Activated CD4-positive, alpha-beta T cell treated with anti-CD3 and anti-CD28 coated beads, Interleukin-2, amount 50 U/mL, for 24 hours (primary cell): Measurements from ENCODE around the gene VEGFB.

Source experiments
- DNase-seq, 2 donors: peaks; one replicate each; pipeline ENCODE4 v3.0.0-alpha.2; 2020; ENCODE audit warnings: low read depth in 1 of 2, low spot score in 1 of 2

The VEGFB gene, protein sequence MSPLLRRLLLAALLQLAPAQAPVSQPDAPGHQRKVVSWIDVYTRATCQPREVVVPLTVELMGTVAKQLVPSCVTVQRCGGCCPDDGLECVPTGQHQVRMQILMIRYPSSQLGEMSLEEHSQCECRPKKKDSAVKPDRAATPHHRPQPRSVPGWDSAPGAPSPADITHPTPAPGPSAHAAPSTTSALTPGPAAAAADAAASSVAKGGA

DNA sequence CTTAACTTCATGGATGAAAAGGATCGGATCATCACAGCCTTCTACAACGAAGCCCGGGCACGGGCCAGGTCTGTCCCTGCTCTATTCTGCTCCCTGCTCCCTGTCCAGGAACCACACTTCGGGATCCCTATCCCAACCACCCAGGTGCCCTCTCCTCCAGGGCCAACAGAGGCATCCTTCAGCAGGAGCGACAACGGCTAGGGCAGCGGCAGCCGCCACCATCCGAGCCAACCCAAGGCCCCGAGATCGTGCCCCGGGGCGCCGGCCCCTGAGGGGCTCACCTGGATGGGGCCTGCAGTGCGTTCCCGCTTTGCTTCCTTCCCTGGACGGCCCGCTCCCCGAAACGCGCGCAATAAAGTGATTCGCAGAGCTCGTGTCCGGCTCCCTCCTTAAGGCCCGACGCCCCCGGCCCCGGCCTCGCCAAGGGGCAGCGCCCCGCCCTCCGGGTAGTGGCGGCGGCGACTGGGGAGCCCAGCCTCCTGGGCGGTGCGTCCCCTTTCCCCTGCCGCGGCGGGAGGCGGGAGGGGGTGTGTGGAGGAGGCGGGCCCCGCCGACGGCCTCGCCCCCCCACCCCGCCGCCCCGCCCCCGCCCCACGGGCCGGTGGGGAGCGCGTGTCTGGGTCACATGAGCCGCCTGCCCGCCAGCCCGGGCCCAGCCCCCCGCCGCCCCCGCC lies at the start of gene VEGFB:
VEGFB (plus strand) TSS at position 672 of the 674 bp plus-strand sequence. CDS start 250 bp downstream, outside the sequence.
- DNase-seq: no peak

DNA sequence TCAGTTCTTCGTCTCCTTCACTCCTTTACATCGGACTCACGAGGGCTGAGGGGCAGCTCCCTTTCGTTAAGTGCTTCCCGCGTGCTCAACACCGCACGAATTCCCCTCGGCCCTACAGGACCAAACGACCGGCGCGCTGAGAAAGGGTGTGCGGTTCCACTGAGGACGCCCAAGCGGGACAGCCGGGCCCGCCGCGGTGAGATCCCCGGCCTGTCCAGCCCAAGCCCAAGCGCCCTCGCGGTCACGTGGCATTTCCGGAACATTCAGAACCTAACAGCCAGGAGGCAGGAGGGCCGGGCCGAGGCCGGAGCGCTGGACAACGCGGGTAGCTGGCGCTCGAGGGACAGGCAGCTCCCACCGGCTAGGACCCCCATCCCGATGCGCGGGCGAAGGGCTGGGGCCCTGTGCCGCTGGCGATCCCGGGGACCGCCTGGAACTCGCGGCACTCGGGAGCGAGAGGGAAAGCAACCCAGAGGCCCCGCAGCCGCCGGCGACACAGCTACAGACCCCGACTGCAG lies 49.1 kb upstream of the VEGFB start:
- peak in 1 of 2 donors; percentile 16 for DNase-seq

DNA sequence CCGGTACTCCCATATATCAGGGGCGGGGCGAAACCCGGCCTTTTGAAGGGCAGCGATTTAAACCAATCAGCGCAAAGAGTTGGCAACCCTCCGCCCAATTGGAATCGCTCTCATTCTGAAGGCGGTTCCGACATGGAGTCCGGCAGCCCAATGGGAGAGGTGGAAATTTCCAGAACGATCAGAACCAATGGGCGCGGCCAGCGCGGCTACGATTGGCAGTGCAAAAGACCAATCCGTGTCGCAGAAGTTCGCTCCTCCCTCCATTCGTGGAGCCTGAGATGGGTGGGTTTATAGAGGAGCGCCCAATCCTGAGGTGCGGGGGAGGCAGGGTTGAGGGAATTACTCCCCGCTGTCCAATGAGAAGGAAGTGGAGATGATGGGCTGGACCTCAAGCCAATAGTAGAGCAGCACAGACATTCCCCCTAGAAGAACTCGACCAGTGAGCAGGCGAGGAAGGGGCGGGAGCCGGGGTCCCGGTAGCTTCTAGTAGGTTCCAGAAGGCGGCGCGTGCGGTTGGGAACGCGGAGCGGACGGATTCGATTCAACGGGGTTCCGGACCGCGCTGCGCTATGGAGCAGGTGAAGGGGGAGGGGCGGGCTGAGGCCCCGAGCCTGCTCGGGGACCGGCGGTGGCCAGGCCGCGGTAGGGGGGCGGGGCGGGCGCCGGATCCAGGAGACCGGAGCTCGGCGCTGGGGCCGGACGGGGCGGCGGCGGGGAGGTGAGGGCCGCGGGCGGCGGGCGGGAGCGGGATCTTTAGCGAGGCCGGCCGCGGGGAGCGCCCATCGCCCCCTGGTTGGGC lies 48.5 kb upstream of the VEGFB start, which contains the start of gene STIP1:
STIP1 (plus strand) TSS at position 479 of the 799 bp plus-strand sequence; CDS start at position 570, 91 bp downstream.
- peak; percentile 94 to 99 for DNase-seq

DNA sequence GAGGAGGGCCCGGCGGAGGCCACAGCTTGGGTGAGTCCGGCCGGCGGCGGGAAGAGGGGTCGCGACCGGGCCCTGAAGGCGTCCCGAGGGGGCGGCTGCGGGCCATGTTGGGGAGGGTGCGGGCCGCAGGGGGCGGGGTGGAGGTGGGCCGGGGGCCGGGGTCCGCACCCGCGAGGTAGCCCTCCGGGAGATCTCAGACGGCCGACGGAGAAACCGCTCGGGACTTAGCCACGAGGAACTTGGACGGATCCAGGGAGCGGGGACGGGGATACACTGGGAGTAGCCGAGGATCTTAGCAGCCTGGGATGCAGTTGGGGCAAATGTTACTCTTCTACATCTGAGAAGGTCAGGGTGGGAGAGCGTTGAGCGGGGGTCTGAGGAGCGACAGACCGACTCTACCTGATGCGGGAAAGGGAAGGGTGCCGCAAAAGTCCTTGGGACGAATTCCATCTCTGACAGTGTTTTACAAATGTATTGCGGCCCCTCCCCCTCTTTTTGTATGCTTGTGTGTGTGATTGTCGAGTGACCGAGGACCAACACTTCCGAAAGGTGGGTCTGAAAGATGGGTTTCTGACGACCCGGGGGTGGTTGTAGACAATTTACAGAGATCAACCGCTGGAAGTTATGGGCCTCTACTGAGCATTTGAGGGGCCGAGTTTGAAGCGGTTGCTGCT lies 47.8 kb upstream of the VEGFB start:
- DNase-seq: peak in 1 of 2 donors; percentile 33

DNA sequence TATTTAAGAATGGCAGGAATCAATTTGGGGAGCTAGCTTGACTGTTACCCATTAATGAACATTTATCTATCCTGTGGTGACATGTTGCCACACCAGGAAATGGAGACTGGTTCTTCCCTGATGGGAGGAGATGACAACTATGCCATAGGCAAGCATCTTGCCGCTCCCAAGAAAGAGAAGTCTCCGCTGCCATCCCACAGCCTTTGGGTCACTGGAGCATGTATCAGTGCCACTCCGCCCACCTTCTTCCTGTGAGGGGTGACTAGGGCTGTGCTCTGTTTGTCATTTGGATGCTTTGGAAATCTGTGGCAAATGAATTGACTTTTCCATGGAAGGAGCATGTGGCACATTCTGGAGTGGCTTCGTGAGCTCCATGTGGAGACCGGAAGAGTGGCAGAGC lies 42.0 kb upstream of the VEGFB start:
- DNase-seq: no peak

DNA sequence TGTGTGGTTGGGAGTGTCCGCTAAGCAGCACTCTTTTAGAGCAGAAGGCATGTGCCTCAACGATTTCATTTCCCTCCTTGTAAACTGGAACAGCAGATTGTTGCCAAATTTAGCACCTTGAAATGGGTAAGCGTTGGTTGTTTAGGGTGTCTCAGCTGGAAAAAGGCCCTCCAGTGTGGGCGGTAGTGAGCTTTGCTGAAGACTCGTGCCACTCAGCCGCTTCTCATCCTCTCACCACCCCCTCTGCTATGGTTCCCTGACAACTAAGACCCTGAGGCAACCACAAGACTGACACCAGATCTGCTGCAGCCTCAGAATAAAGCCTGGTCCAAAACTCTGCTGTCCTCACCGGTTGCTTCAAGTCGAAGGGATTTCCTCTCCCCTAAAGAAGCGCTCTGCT lies 37.8 kb upstream of the VEGFB start:
- DNase-seq: no peak

DNA sequence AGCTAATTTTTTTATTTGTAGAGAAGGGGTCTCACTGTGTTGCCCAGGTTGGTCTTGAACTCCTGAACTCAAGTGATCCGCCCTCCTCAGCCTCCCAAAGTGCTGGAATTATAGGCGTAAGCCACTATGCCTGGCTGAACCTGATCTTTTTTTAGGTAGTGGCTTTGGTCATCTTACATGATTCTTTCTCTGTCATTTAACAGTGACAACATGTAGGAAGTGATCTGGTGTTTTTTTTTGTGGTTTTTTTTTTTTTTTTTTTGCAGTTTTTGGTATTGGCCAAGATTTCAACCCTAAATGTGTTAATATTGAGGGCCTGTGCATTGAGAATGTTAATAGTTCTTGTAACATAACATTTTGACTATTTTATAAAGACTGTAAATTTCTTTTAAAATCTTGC lies 35.9 kb upstream of the VEGFB start:
- DNase-seq: no peak

DNA sequence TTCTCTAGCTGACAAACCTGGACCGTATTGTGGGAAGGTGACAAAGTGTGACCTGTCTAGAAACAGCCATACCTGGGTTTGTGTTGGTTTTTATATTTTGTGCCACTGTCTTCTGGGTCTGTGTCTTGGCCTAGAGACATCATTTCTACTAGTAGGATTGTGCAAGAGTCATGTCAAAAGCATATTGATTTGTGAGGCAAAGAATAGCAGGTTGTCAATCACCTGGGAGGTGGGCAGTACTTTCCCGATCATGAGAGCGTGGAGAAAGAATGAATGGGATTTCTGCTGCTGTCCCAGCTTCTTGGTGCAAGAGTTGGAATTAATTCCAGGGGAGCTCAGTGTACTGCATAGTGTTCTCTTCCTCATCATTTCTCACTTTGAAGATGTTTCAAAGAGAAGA lies 32.8 kb upstream of the VEGFB start:
- DNase-seq: no peak

DNA sequence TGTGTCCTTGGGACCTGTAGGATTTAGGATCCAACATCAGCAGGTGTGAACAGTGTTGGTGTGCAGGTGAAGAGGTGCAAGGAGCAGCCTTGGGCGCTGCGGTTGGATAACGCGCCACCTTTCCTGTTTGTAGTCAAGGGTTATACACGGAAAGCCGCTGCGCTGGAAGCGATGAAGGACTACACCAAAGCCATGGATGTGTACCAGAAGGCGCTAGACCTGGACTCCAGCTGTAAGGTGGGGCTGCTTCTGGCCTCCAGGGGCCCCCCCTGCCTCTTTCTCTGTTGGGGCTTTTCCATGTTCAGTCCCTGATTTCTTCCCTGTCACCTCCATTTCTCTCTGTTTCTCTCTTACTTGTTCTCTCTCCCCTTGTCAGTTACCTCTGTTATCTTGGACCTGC lies 31.4 kb upstream of the VEGFB start:
- no peak for DNase-seq

DNA sequence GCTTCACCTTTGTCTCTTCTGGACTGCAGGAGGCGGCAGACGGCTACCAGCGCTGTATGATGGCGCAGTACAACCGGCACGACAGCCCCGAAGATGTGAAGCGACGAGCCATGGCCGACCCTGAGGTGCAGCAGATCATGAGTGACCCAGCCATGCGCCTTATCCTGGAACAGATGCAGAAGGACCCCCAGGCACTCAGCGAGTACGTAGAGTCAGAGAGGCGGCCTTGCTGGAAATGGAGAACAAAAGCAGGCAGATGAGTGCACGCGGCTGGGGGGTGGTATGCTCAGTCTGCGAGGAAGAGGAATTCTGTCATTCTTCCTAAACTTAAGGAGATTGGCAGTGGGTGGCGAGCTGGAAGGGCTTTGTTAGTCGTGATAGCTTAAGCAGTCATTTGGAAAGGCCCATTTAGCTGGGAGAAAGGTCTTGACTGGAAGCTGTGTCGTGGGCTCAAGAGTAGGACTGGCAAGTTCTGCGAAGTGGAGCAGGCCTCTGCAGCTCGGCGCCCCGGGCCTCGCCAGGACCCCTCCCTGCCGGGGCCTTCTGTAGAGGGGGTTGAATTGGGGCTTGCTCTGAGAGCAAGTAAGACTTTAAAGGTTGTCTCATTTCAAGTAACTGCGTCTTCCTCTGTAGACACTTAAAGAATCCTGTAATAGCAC lies 30.8 kb upstream of the VEGFB start:
- DNase-seq: no peak

DNA sequence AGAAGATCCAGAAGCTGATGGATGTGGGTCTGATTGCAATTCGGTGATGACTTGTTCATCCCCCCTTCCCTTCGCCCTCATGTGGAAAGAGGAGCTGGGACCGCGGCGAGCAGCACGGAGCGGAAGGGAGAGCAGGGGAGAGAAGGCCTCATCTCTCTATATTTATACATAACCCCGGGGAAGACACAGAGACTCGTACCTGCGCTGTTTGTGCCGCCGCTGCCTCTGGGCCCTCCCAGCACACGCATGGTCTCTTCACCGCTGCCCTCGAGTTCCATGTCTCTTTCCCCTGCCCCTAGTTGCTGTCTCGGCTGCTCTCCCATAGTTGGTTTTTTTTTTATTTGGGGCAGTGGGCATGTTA lies 30.3 kb upstream of the VEGFB start:
- DNase-seq: no peak

DNA sequence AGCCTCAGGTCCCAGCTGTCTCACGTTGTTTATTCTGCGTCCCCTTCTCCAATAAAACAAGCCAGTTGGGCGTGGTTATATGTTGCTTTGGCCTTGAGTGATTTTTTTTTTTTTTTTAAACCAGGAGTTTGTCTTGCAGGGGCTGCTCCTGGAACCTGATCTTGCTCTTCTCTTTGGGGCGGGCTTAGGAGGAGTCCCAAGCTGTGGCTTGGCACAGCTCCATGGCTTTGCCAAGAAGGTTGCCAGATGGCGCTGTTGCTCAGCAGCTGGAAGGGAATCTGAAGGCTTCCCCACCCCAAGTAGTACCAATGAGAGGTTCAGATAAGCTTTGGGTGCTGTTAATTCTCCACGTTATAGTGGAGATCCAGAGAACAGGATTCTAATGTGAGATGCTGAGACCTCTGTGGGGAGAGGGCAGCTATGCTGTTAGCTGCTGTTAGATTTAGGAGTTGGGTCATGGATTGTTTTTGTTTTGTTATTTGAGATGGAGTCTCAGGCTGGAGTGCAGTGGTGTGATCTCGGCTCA lies 29.9 kb upstream of the VEGFB start:
- peak; percentile 45 to 64 for DNase-seq

DNA sequence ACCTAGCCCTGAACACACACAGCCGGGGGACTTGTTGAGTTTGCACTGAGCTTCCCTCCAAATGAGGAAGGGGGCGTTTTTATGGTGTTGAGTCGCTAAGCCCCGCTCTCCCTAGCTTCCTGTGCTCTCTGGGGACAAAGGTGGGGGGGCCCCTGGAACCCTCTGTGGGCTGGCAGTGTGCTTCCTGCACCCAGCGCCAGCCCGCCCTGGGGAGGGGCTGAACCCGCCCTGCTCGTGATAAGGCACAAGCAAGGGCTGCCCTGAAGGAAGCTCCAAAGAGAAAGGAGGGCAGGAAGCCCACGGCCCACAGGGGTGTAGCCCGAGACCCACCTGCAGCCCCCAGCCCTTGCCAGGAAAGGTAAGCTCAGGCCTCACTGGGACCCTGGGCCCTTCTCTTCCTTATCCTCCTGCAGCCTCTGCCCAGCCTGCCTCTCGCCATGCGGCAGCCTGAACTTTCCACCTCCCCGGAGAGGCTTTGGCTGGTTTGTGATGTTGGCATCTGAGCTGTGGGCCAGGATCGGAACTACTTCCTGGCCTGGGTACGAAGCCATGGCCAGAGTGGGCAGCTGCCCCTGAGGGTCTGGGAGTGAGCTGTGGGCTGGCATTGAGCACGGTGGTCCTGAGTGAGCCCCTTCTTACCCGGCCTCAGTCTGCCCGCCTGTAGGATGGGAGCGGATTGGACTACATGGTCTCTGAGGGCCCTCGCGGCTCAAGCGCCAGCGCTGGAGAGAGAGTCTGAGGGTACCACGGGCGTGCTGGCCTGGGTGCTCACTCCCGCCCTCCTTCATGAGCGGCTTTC lies 27.7 kb upstream of the VEGFB start, which contains the start of gene FERMT3:
FERMT3 (plus strand) TSS at position 265 of the 799 bp plus-strand sequence. CDS start 644 bp downstream, outside the sequence.
- peak in 1 of 2 donors; percentile 71 for DNase-seq

DNA sequence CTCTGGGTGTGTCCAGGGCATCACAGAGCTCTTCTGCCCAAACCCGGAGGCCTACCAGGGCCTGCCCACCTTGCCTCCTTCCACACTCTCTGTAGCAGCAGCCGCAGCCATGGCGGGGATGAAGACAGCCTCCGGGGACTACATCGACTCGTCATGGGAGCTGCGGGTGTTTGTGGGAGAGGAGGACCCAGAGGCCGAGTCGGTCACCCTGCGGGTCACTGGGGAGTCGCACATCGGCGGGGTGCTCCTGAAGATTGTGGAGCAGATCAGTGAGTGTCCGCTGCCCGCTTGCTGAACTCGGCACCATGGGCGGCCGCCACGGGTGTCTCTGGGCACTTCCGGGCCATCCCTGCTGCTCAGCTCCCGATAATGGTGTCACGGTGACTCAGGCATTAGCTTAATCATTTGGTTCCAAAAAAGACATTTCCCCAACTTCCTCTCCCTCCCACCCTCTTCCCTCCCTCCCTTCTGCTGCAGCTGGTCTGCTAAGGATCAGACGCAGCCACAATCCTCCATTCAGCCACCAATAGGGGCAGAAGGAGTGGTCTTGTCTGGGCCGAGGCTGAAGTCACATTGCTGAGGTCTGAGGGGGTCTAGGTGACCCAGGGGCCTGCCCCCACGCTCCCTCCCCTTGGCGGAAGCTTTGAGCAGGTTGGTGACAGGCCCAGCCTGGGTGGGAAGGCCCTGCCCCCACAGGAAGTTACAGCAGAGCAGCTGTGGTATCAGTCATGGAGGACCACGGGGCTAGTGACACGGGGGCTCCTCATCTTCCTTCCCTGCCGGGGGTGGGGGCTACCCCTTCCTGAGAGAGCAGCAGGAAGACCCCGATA lies 26.9 kb upstream of the VEGFB start:
- DNase-seq: peak; percentile 67 to 77

DNA sequence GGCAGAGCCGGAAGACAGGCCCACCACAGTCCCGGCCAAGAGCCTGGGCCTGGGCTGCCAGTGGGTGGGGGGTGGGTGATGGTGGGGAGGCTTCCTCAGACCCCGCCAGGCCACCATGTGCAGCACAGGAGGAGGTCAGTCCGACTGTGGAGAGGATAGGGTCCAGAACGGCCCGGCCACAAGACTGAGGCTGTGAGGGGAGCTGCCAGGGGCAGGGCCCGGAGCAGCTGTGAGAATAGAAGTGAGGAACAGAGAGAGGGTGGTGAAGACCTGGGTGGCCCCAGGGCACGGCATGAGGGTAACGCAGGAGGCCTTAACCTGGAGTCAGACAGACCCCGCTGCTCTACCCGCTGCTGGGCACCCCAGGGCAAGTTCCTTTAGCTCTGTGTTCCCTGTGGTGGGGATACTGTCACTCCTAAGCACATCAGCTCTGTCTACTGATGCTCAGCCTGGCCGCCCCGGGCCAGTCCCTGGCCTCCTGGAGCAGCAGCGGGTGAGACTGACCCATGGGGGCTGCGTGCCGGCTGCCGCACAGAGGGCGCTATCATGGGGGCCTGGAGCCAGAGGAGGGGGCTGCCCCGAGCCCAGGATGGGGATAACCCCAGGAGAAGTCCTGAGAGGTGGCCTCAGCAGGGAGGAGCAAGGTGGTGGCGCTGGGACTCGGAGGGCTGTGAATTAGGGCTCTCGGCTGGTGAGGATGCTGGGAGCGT lies 26.1 kb upstream of the VEGFB start:
- no peak for DNase-seq

DNA sequence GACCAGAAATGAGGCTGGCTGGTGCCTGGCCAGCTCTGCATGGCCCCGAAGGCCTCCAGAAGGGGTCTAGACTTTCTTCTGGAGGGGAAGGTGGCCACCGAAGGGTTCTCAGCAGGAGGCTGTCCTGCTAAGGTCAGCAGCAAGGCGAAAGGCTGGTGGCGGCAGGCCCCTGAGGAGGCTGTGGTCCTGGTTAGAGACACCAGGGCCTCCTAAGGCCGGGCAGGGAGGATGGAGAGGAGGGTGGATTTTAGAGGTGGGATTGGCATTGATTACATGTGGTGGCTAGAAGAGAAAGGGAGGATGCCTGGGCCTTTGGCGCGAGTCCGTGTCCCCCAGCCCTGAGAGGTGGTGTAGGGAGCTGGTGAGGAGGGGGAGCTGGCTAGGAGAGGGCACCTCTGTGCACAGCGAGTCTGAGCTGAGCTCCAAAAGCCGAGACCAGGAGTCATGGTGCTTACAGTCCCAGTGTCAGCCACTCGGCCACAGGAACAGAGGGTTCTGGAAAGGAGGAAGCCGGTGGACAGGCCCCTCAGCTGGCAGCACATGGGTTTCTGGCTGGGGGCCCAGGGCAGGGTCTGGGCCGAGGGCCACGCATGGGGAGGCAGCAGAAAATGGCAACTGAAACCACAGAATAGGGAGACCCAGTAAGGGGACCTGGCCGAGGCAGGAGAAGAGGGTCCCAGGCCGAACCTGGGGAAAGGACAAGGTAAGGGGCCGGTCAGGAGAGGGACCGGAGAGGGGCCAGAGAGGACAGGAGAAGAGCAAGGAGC lies 25.4 kb upstream of the VEGFB start:
- DNase-seq: no peak

DNA sequence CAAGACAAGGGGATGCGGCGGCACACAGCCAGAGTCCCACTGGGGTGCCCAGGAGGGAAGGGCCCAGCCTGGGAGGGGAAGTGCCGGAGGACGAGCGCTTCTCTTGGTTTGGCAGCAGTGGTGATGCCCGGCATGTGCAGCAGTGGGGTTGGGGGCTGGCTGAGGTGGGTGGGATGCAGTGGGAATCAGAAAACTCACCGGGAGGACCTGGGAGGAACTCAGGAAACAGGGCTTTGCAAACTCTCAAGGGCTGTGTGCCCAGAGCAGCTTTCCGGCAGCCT lies 24.9 kb upstream of the VEGFB start:
- no peak for DNase-seq
